Stimulated activated CD4-positive, alpha-beta T cell treated with anti-CD3 and anti-CD28 coated beads, TNF-alpha, amount 100 ng/mL, for 24 hours (primary cell): ENCODE data around the gene ATP23.

Experiments used
- DNase-seq, 3 experiments: peaks; one replicate each; pipeline ENCODE4 v3.0.0-alpha.2; 2020; ENCODE audit warnings: low read depth in 3 of 3

Gene ATP23, protein sequence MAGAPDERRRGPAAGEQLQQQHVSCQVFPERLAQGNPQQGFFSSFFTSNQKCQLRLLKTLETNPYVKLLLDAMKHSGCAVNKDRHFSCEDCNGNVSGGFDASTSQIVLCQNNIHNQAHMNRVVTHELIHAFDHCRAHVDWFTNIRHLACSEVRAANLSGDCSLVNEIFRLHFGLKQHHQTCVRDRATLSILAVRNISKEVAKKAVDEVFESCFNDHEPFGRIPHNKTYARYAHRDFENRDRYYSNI

DNA sequence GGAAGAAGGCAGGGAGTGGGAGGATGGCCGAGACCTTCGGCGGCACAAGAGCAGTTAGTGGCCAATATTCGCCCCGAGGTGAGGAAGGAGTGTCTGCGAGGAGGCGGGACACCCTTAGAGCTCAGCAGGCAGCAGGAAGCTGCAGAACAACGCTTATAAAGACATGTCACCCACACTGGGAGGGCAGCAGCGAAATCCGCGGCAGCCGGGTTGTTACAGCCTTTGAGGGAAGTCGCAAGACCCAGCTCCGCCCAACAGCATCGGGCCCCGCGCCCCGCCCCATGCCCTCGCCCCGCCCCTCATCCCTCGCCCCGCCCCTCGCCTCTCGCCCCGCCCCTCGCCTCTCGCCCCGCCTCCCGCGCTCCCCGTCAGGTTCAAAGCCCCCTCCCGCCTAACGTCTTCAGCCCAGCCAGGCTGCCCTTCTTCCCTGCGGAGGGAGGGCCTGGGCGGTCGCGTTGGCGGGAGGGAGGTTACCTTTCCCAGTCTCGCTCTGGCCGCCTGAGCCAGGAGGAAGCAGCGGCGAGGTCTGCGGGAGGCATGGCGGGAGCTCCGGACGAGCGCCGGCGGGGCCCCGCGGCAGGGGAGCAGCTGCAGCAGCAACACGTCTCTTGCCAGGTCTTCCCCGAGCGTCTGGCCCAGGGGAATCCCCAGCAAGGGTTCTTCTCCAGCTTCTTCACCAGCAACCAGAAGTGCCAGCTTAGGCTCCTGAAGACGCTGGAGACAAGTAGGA, at the start of gene ATP23:
ATP23 (plus strand) TSS at position 403 of the 730 bp plus-strand sequence; CDS start at position 538, 135 bp downstream.
- DNase-seq: peak; percentile 64 to 83 (median 73)

DNA sequence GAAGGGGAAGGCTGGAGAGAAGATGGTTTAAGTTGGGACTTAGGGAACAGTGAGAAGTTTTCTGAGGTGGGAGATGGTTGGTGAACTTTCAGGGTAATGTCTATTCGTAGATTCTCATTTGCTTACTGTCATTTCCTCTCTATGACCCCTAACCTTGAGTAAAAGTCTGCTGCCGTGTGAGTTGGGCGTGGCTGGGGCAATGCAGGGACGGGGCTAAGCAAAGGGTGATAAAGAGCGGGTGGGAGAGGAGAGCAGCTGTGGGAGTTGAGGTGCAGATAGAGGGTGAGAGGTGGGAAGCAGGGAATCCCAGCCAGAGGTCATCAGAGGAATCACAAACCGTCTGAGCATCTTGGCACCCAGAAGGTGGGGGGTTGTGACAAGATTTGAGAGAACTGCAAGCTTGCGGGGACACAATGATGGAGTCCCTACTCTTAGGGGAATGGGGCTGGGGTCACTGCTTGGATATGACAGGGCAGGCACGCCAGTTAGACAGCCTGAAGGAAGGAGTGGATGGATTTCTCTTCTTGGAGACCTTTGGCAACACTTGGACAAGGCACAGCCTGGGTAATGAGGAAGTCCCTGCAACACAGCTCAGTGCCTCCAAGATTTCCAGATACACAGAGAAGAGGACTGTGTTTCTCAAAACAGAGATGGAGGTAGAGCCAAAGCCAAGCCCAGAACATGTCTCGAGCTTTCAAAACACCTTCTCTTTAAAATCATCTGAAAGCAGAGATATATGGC, 49.0 kb upstream of the ATP23 start:
- no peak for DNase-seq

DNA sequence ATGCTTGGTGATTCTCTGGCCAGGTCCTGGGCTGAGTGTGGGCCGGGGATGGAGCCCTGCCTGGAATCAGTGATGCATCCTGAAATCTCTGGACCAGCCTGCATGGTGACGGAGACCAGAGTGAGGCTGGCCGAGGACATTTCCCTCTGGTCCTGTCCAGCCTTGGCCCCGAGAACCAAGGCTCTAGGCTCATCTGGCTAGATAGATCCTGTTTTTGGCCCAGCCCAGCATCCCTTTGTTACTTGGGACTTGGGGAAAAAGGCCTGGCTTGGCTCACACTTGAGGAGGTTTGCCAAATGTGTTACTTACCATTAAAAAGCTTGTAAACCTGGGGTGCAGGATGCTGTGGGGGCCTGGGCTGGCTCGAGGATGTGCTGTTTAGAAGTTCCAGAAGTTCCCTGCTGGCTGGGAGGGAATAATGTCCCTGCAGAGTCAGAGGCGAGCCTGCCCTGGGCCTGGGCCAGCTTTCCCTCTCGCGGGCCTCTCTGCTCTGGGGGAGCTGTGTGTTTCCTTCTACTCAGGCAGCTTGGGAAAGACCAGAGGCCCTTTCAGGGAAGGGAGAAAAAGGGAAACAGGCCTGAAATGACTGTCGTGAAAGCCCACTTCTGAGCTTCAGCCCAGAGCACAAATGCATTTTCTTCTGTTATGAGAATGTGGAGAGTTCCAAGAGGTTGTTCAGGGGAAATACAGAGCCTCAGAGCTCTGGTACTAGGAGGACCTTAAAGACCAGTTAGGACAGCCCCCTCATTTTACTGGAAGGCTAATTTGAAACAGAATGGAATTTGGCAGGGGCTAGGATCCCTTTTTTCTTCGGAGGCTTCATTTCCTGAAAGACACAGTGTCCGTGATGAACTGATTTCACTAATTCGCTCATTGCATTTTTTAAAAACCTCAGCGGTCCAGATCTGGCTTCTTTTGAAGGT, 47.7 kb upstream of the ATP23 start:
- no peak for DNase-seq

DNA sequence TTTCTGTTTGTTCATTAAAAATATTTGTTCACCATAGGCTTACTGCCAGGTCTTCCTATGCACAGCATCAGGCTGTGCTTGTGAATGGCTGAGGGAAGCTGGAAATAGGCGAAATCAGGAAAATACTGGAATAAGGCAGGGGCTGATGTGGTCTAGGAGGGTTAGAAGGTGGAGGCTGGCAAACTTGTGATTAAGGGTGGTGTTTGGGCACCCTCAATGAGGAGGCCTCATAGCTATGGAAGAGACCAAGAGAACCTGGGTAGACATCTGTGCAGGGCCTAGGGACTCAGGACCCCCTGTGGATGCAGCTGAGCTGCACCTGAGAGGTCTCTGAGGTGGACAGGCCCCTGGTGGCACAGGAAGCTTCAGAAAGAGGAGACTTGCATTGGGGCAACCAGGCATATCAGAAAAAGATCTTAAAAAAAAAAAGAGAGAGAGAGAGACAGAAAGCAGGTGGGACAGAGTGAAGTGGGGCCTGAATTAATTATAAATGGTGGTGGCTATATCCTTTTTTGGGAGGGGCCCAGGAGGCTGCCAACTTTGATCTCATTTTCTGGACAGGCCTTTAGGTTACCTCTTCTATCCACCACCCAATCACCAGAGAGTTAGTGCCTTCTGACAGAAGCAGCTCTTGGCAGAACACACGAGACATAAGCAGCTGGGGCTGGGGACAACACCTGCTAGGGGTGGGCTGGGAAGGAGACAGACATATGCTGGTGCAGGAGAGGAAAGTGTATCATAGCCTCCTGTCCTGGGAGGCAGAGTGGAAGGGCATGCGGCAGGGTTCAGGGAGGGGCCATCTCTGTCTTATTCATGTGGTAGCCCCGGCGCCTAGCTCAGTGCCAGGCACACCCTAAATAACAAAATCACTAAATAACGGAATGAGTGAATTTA, 46.7 kb upstream of the ATP23 start:
- no peak for DNase-seq

DNA sequence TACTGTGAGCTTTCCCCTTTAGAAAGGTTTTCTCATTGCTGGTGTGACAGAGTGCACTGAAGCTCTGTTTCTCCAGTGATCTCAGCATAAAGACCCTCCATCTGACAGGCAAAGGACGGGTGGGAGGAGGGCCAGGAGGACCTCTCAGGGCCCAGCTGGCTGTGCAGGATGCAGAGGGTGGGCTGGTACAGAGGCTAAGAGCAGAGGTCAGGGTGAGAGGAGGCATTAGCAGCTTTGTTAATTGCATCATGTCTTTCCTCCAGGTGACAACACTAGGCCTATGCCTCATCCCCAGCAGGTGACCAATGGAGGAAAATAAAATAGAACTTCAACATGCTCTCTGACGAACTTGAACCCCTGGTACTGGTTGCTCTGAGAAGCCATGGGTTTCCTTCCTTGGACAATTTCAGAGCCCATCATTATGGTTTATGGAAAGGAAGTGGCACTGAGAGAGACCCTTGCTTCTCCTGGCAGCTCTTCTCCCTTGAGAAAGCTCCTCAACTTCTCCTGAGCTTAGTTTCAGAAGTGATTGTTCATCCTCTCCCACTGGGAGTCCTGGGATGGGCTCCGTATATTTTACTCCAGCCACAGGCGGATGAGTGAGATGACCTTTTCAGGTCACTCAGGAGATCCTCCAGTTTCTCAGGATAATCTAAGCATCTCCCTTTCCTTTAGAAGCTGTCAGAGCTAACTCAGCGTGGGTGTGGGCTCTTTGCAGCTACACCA, 45.8 kb upstream of the ATP23 start:
- no peak for DNase-seq

DNA sequence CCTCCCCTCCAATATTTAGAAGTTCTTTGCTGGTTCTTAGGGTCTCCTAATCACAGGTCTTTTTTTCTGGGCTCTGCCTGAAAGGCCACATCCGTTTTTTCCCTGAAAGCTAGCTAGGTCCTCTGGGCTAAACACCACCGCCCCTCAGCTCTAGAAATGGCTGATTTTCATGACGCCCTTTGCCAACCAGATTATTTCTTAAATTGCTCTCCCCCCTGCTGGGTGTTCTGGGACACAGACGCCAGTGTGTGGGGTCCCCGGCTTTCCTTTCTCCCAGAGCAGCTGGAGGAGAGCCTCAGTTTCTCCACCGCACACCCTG, 45.3 kb upstream of the ATP23 start:
- no peak for DNase-seq

DNA sequence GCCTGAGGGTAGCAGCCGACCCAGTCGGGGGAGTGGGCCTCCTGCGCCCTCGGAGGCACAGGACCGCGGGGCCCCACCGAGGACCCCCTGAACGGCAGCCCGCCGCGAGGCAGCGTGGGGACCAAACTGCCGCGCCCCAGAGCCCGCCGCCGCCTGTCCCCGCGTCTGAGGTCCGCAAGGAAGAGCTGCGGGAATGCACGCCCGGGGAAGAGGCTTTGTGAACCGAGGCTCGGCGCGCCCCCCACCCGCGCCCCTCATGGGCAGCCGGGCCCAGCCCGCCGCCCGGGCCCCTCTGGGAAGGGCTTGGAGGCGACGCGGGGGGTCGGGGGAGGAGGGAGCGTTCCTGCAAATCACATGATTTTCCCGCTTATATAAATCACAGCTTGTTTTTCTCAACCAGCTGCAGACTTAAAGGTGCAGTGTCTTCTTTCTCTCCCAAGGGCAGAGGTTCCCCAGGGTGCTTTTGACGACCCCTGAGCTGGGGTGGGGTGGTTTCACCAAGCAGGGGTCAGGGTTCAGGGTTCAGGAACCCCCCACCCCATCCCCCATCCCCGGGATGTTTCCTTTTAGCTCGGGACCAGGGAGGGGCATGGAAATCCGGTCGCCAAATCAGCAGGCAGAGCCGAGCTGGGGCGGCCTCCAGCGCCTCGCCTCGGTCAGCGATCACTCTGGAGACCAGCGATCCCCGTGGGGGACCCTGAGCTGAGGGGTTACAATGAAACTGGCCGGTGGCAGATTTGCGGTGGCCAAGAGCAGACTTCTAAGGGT, 44.7 kb upstream of the ATP23 start:
- DNase-seq: no peak

DNA sequence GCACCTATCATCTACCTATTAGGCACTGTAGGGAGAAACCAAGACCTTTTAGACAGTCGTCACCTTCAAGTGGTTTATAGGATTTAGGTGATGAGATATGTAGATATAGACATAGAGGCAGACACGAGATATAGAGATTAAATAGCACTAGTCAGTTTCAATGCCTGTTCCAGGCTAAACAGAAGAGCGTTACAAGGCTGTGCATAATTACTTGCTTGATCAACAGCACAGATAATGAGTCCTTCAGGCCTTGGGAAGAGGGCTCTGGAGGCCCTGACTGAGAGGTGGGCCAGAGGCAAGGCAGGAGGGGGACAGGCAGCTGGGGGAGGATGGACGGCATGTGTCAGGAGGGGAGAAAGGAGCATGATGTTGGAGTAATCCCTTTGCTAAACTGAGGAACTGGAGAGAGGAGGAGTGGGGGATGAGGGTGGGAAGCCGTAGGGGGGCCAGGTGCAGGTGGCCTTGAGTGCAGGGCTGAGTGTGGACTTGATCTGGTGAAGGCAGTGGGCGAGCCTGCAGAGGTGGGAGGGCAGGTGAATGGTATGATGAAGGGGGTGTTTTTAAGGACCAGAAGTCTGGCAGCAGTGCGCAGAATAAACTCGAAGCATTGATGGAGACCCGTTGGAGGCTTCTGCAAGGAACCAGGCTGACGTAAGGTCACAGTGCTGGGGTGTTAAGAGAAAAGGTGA, 43.9 kb upstream of the ATP23 start:
- DNase-seq: no peak

DNA sequence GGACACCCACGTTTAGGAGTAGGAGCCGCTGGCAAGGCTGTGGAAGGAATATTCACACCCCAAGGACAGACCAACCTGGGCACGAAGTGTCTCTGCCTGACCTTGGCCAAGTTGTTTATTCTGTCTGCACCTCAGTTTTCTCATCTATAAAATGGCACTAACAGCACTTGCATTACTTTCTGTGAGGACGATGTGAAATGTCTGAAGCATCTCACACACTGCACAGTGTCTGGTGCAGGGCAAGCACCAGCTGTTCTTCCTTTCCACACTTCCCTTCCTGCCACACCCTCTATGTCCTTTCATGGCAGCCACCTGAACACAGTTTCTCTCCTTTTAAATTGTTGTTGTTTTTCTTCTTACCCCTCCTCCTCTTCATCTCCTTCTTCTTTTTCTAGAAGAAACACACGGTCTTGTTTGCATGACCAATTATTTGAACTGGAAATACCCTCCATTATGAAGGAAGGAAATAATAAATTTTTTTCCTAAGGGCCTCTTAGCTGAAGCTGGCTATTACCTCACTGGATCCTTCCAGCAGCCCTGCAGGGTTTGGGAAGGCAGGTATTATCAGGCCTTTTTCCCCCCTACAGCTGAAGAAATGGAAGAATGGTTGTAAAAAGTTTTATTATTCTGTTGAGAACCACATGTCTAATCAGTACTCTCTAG, 42.9 kb upstream of the ATP23 start:
- DNase-seq: no peak

DNA sequence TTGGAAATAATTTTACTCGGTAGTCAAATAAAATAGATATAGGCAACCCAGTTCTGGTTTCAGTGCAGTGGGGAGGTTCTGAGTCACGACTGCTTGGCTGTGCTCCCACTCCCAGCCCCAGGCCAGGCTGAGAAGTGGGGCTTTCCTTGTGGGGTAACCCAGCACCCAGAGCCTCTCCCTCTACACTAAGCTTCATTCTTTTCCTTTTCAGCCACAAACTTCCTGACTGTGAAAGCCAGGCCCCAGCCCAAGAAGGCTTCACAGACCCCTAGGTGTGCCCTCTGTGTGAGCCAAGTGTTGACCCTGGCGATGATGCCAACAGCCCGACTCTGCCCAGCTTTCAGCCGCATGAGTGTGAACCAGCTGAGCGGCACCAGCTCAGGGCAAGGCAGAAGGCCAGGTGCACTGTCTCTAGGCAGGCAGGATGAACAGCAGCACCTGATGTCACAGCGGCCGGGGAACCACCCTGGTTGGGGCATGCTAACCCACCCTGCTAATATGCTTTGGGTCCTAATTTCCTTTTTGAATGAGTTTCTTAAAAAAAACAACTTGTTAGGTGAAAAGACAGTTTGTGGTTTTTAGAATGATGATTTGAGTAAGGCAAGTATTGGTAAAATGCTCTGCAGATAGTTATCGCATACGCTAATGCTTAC, 42.2 kb upstream of the ATP23 start:
- DNase-seq: peak; percentile 59 to 82 (median 61)

DNA sequence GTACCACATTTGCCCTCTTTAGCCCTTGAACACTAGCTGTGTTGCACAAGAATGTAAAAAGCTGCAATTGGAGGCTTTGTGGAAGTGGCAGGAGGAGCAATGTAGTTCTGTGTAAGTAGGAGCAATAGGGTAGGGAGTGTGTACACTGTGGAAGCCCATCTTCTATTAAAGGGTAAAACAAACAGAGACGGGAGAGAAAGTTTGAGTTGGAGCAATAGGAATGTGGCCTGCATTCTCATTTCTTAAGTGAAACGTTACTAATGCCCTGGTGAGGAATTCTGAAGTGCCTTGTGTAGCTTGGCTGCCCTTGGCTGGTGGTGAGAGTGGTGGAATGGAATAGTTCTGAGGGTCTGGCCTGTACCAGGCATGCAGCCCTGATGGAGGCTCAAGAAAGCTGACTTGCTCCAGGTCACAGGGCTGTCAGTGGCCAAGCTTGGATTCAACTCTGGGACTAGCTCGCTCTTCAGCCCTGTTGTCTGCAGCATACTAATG, 38.8 kb upstream of the ATP23 start:
- DNase-seq: no peak

DNA sequence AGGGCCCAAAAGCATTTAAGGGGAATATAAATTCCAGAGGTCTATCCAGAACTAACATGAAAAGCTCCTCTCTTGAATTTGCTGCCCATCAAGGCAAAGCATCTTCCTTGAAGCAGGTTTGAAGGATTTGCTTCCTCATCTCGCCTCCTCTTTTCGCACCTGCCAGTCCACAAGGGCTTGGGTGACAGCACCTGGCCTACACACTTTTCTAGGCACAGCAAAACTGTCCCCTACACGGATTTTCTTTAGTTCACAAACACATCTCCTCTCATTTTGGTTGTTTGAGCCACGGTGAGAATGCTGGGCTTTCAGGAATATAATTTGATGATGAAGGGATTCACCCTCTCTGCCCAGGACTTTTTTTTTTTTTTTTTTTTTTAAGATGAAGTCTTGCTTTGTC, 36.9 kb upstream of the ATP23 start:
- DNase-seq: no peak

DNA sequence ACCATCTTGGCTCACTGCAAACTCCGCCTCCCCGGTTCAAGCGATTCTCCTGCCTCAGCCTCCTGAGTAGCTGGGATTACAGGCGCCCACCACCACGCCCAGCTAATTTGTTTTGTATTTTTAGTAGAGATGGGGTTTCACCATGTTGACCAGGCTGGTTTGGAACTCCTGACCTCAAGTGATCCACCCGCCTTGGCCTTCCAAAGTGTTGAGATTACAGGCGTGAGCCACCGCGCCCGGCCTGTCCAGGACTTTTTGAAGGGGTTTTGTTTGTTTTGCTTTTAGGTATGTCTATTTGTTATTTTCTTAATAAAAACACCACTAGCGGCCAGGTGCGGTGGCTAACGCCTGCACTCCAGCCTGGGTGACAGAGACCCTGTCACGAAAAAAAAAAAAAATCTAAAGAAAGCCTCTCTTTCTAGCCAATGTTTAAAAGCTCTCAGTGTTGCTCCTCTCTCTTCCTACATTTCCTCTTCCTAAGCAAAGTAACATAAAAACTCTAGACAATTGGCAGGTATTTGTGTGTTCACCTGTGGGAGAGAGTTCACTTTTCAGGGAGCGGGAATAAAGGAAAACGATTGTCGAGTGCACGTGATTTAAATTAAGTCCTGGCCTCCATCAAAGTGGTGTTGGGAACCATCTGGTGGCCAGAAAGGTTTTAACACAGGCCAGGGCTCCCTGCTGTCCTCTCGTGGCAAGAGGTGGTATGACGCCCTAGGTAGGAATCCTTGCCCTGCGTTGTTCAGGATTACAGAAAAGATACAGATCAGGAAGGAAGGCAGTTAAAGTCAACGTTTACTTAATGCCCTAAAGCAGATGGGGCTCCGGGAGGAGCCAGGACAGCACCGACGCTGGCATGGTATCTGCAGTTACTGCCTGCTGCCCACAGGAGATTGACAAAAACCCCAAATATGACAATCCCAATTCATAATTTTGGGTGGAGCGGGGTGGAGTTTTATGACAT, 36.2 kb upstream of the ATP23 start:
- peak; percentile 72 to 81 (median 78) for DNase-seq

DNA sequence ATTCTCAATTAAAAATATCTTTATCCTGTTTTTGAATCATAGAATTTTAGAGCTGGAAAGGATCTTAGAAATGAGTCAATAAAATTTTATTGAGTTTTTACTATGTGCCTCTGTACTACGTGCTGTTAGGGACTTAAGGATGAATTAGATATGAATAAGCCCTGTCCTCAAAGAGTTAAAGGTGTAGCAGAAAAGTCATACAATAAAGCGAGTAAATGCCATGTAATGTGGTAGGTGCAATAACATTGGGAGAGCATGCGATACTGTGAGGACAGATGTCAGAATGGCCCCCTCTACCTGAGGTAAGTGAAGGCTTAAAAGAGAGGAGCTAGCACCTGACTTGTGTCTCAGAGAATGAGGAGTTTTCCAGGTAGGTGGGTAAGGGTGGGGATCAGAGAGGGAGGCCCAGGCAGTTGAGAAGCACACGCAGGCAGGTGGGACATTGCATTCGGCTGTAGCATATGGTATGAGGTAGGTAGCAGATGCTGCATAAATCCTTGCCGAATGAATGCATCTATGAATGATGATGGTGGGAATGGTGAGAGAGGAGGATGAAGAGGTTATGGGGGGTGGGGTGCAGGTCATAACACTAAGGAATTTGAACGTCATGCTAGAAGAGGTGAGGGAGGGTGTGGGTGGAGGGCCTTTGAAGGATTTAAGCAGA, 35.4 kb upstream of the ATP23 start:
- no peak for DNase-seq

DNA sequence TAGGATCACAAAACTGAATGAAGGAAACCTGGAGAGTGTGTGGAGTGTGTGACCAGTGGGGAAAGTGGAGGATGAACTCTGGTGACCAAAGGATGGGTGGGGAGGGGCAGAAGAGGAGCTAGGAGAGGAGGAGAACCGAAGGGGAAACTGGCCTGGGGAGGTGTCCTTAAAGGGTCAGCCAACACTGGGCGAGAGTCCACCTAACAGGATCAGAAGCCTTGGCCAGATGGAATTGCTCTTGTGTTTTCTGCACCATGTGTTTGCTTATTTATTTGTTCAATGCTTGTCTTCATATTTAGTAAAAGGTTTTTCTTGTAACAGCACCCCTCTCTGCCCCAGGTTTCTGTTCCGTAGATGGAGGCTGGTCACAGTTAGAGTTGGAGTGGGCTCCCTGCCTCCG, 34.5 kb upstream of the ATP23 start:
- no peak for DNase-seq

DNA sequence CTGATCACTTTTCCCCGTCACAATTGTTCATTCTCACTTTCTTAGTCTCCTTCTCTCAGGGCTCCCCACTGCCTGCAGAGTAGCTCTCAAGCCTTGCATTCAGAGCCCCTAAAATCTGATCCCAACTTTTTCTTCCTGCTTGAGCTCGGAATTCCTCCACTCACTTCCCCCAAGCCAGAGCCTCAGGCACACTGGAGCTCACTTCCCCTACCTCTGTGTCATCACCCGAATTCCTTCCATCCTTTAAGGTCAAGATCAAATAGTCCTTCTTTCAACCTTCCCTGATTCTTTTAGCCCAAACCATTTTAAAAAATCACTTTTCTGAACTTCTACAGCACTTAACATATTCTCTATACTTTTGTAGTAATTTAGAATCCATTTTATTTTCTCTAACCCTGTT, 34.1 kb upstream of the ATP23 start:
- DNase-seq: no peak
